ENCODE data around the gene SOD2. TPM values are rescaled to one million over a fixed set of nuclear protein-coding genes. Genes with fewer than 3 reads are reported as not detected.

The SOD2 gene
- total and polyA plus RNA-seq, 2 of the 13 experiments (the other 11 are each of a cell fraction or from before 2014, with no cell fraction given): 304 to 309 TPM

DNA sequence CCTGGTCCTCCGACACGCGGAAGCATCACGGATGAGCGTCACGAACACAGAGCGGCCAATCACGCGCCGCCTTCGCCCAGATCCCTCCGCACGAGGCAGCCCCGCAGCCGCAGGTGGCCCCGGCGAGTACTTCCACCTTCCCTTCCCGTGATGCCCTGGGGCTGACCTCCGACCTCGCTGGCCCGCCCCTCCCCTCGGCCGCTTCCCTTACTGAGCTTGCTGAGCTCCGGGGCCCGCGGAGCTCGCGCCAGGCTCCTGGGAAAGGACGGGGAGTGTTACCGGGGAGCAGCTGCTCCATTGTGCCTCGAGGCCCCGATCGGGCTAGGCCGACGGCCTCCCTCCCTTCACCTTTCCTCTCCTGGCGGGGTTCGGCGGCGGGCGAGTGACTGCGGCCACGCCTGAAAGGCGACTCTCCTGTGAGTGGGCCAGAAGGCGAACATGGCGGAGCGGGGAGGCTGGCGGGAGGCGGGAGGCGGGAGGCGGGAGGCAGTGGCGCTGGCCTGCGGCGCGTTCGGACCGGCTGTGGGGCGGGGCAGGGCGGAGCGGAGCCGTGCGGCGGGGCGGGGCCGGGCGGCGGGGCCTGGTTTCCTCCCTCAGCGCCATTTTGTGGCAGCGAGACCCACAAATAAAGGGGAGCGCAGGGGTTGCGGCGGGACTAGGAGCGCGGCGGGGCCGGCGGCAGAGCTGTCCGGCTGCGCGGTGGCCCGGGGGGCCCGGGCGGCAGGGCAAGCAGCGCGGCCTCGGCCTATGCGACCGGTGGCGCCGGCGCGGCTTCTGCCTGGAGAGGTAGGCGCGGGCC lies 34.1 kb upstream of the SOD2 start, which contains the start of gene WTAP (continued):
- TF ChIP-seq, protein P1, sequence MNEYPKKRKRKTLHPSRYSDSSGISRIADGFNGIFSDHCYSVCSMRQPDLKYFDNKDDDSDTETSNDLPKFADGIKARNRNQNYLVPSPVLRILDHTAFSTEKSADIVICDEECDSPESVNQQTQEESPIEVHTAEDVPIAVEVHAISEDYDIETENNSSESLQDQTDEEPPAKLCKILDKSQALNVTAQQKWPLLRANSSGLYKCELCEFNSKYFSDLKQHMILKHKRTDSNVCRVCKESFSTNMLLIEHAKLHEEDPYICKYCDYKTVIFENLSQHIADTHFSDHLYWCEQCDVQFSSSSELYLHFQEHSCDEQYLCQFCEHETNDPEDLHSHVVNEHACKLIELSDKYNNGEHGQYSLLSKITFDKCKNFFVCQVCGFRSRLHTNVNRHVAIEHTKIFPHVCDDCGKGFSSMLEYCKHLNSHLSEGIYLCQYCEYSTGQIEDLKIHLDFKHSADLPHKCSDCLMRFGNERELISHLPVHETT (CRISPR knock-in tag; conservative IDR thresholded peaks at IDR 0.05): peak; percentile 97
- TF ChIP-seq, protein P2, sequence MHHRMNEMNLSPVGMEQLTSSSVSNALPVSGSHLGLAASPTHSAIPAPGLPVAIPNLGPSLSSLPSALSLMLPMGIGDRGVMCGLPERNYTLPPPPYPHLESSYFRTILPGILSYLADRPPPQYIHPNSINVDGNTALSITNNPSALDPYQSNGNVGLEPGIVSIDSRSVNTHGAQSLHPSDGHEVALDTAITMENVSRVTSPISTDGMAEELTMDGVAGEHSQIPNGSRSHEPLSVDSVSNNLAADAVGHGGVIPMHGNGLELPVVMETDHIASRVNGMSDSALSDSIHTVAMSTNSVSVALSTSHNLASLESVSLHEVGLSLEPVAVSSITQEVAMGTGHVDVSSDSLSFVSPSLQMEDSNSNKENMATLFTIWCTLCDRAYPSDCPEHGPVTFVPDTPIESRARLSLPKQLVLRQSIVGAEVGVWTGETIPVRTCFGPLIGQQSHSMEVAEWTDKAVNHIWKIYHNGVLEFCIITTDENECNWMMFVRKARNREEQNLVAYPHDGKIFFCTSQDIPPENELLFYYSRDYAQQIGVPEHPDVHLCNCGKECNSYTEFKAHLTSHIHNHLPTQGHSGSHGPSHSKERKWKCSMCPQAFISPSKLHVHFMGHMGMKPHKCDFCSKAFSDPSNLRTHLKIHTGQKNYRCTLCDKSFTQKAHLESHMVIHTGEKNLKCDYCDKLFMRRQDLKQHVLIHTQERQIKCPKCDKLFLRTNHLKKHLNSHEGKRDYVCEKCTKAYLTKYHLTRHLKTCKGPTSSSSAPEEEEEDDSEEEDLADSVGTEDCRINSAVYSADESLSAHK (CRISPR knock-in tag; IDR thresholded peaks at IDR 0.05; ENCODE audit: borderline replicate concordance): no peak
- TF ChIP-seq KDM3A (CRISPR knock-in tag; IDR thresholded peaks at IDR 0.05; ENCODE audit: low read depth) (peak; percentile 99), ZNF34 (CRISPR knock-in tag; IDR thresholded peaks at IDR 0.05; ENCODE audit: borderline replicate concordance) (no peak; the same call in 1 of the 2 replicates), ZFYVE20 (CRISPR knock-in tag; IDR thresholded peaks at IDR 0.05; ENCODE audit: borderline replicate concordance, low read depth) (peak; percentile 97), MAFG (CRISPR knock-in tag; IDR thresholded peaks at IDR 0.05) (no peak), THAP11 (CRISPR knock-in tag; IDR thresholded peaks at IDR 0.05) (peak; percentile 95), DR1 (CRISPR knock-in tag; IDR thresholded peaks at IDR 0.05) (peak; percentile 93), ZNF18 (CRISPR knock-in tag; IDR thresholded peaks at IDR 0.05; ENCODE audit: insufficient replicate concordance) (peak; percentile 90), MBD4 (IDR thresholded peaks at IDR 0.05; ENCODE audit: borderline replicate concordance, low read length) (no peak), MYNN (CRISPR knock-in tag; IDR thresholded peaks at IDR 0.05; ENCODE audit: low read depth) (no peak; the same call in 1 of the 2 replicates), NRL (CRISPR knock-in tag; IDR thresholded peaks at IDR 0.05; ENCODE audit: borderline replicate concordance) (peak; percentile 100), GPN1 (CRISPR knock-in tag; IDR thresholded peaks at IDR 0.05; ENCODE audit: borderline replicate concordance) (peak; percentile 64; the same call in 1 of the 2 replicates), ZFP82 (CRISPR knock-in tag; IDR thresholded peaks at IDR 0.05; ENCODE audit: borderline replicate concordance) (peak; percentile 97; the same call in 1 of the 2 replicates), CBX1 (IDR thresholded peaks at IDR 0.05; ENCODE audit: low read depth) (peak; percentile 99)
- TF ChIP-seq, protein P3, sequence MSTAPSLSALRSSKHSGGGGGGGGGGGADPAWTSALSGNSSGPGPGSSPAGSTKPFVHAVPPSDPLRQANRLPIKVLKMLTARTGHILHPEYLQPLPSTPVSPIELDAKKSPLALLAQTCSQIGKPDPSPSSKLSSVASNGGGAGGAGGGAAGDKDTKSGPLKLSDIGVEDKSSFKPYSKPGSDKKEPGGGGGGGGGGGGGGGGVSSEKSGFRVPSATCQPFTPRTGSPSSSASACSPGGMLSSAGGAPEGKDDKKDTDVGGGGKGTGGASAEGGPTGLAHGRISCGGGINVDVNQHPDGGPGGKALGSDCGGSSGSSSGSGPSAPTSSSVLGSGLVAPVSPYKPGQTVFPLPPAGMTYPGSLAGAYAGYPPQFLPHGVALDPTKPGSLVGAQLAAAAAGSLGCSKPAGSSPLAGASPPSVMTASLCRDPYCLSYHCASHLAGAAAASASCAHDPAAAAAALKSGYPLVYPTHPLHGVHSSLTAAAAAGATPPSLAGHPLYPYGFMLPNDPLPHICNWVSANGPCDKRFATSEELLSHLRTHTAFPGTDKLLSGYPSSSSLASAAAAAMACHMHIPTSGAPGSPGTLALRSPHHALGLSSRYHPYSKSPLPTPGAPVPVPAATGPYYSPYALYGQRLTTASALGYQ (CRISPR knock-in tag; IDR thresholded peaks at IDR 0.05): peak; percentile 85
- TF ChIP-seq, protein P4, sequence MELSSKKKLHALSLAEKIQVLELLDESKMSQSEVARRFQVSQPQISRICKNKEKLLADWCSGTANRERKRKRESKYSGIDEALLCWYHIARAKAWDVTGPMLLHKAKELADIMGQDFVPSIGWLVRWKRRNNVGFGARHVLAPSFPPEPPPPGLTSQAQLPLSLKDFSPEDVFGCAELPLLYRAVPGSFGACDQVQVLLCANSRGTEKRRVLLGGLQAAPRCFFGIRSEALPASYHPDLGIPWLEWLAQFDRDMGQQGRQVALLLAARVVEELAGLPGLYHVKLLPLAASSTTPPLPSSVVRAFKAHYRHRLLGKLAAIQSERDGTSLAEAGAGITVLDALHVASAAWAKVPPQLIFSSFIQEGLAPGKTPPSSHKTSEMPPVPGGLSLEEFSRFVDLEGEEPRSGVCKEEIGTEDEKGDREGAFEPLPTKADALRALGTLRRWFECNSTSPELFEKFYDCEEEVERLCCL (CRISPR knock-in tag; IDR thresholded peaks at IDR 0.05; ENCODE audit: borderline replicate concordance): peak; percentile 98
- TF ChIP-seq, protein P5, sequence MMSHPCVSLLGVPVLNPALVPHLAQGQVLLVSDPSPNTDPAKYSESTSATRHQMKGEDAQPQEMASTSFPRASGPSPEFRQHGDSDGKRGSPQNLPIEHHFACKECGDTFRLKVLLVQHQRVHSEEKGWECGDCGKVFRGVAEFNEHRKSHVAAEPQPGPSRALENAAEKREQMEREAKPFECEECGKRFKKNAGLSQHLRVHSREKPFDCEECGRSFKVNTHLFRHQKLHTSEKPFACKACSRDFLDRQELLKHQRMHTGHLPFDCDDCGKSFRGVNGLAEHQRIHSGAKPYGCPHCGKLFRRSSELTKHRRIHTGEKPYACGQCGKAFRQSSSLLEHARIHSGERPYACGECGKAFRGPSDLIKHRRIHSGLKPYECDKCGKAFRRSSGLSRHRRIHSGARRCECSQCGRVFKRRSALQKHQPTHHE (CRISPR knock-in tag; IDR thresholded peaks at IDR 0.05; ENCODE audit: borderline replicate concordance): peak; percentile 95; the same call in 1 of the 2 replicates
